NK-92 (cell line): ENCODE data around the gene TGM2.

Experiments used
- DNase-seq: peaks from one replicate; lab custom pipeline; 2025; ENCODE audit not compliant: unreplicated experiment; lab: John Stamatoyannopoulos, UW

The TGM2 gene

DNA sequence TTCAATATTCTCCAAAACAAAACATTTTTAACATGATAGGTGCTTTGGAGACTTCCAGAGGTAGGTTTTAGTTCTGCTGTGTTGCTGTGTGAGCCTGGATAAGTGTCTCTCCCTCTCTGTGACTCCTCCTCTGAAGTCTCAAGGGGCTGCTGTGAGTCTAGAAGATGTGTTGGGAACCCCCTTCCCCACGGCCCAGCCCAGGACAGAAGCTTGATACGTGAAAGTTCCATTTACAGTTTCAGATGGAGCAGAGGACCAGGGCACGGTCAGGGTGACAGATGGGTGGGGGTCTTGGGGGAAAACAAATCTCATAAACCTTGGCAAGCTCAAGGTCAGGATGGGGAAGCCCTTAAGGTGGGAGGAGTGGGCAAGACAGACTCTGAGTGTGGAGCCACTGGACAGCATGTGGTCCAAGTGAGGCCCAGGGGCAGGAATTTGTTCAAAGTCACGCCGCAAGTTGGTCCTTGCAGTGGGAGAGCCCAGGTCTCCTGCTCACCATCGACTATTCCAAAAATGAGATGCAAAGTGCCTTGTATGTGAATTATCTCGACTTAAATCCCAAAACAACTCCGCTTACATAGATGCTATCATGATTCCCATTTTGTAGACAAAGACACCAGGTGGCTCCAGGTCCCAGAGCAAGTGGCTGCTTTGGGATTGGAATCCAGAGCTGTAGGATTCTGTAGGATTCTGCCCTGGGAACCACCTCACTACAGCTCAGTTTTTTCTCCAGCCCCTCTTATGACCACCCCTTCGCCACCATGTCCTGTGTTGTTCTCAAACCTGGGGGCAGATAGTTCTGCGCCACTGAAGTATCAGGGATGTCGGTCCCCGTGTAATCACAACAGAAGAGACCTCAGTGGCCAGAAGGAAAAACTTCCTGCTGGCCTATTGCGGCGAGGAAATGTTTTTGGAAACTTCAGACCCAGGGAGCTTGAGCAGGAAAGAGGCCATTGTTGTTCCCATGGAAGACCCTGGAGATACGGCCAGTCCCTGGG lies 1.9 kb downstream of the TGM2 start:
- DNase-seq: no peak

- DNase-seq: no peak
These were observed 2.9 kb downstream of the TGM2 start for GRCh38 chr20:38162149-38162548.

- no peak for DNase-seq
These were observed 3.7 kb downstream of the TGM2 start for GRCh38 chr20:38161412-38161774.

GRCh38 chr20:38159957-38160756 lies 4.9 kb downstream of the TGM2 start:
- no peak for DNase-seq

DNA sequence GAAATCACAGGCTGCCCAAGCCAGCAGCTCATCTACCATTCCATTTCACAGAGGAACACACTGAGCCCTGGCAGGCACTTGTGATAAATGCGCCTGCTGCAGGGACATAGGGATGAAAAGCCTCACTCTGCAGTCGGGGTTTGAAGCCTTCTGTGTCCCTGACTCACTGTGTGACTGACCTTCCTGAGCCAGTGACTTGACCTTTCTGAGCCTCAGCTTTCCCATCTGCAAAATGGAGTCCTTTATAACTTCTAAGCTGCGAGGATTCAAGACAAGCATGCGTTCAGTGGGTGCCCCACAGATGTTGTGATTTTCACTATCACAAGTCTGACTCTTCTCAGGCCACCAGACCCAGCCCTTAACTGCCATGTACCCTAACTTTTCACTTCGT lies 5.5 kb downstream of the TGM2 start:
- no peak for DNase-seq

- DNase-seq: no peak
These were observed 6.2 kb downstream of the TGM2 start for GRCh38 chr20:38158701-38159351.

GRCh38 chr20:38157635-38158495 lies 7.2 kb downstream of the TGM2 start:
- no peak for DNase-seq

- no peak for DNase-seq
These were observed 8.0 kb downstream of the TGM2 start for GRCh38 chr20:38156888-38157634.

DNA sequence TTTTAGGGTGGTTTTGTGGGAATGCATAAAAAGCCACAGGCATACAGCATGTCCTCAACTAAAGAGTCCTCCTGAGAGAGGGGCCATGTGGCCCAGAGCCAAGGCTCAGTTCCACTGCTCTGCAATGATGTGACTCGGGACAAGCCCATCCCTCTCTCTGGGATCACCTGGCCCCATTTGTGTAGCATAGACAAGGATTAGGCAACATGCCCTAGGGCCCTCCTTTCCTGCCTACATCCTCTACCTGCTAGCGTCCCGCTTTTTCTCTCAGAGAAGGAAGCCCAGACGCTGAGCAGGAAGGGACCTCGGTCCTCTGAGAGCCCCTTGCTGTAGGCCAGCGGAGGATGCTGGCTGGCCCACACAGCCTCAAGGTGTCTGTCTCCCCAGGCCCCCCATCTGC lies 8.8 kb downstream of the TGM2 start:
- DNase-seq: no peak

- DNase-seq: no peak
These were observed 9.3 kb downstream of the TGM2 start for GRCh38 chr20:38155811-38156210.

DNA sequence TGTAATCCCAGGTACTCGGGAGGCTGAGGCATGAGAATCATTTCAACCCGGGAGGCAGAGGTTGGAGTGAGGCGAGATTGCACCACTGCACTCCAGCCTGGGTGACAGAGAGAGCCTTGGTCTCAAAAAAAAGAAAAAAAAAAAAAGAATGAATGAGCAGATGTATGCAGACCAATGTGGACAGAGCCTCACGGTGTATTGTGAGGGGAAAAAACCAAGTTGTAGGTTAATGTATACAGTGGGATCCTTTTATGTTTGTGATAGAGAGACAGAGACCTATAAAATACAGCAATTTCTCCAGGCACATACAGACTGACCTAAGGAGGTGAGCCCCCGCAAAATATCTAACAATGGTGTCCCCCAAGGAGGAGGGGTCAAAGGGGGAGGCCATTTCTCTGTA lies 11.7 kb downstream of the TGM2 start:
- DNase-seq: no peak

DNA sequence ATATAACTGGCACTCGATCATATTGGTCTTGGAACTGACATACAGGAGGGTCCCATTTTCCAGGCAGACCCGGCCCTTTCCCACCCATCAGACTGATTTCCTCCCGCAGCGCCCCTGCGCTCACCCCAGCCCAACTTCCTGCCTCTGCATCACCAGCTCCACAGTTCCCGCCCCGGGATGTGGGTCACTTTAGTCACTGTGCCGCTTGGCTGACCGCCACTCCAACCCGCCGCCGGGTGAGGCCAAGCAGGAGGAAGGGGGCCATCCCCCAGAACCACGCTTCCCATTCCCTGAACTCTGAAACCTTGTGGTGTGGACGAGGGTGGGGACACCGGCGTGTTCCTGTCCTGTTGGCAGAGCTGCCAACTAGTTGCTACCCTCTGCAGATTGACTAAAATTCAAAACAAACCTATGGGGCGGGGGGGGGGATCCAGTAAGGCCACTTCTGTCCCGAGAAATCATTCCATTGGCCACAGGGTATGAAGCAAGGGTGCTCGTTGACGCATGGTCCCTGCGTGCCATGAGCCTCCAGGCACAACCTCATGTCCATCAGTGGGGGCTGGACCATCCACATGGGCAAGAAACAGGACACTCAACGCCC lies 12.3 kb downstream of the TGM2 start:
- DNase-seq: no peak

DNA sequence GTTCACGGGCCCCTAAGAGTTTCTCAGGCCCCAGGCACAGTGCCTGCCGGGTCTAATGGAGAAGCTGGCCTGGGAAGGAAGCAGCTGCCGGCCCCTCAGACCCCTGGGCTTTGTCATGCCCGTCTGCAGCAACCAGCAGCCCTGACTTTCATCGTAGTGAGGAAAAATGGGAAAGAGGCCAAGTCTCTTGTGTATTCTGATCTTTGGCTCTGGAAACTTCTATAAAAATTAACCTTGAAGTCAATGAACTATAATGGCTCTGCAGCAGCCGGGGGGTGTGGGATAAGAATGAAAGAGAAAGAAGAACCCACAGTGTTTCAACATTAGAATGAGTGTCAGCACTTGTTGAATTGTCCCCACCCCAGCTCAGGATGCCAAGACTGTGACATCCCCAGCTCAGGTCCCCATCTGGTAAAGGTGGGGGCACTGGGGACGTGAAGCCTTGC lies 12.9 kb downstream of the TGM2 start:
- DNase-seq: no peak

DNA sequence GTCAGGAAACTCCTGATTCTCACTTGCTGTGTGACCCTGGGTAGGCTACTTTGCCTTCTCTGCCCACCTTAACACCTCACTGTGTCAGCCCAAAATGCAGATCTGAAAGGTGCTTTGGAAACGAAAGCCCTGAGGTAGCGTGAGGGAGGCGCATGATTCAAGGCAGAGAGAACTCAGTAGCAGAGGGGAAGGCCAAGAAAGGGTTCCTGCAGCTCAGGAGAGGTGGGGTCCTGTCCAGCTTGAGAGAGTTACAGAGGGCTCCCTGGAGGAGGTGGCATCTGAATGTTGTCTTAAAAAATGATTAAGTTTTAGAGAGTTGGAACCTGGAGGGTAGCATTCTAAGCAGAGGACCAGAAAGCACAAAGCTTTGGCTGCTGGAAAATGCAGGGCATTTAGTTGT lies 13.6 kb downstream of the TGM2 start:
- no peak for DNase-seq

- no peak for DNase-seq
These were observed 14.5 kb downstream of the TGM2 start for GRCh38 chr20:38150335-38151170.

DNA sequence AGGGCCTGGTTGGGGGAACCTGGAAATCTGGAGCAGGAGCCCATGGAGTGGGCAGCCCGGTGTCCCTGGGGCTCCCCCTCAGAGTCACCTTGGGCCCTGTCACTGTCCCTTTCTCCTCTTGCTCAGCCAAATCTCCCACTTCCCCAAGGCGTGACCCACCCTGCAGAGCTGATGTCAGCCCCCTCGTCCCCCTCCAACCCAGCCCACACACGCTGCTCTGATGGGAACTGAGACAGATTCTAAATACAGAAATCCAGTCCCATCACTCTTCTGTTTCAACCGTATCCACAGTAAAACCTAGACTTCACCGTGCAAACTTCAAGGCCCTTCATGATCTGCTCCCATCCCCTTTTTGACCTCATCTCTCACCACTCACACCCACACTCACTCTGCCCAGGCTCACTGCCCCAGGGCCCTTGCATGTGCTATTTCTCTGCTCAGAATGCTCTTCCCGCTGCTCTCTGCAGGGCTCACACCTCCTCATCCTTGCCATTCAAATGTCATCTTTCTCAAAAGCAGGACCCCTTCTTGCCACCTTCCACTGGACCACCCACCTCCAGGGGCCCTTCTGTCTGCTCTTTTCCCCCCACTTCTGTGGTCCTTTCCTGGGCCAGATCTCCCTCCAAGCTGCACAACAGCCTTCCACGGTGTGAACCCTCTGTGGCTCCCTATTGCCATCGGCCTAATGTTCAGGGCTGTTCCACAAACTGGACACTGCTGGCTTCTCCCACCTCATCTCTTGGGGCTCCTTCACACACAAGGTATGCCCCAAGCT lies 16.6 kb downstream of the TGM2 start:
- DNase-seq: no peak

- no peak for DNase-seq
These were observed 17.3 kb downstream of the TGM2 start for GRCh38 chr20:38147751-38148150.

DNA sequence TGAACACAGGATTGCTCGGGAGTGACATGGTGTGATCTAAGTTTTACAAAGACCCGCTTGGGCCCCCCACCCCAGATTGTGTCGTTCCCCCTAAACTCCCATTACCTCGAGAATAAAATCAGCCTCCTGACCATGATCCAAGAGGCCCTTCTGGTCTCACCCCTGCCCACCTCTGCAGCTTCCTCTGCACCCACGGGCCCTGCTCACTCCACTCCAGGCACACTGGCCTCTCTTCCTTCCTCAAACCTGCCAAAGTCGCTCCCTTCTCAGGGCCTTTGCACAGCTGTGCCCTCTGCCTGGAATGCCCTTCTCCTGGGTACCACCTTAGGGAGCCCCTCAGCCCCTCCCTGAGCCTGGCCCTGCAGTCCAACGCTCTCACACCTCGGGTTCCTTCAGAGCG lies 17.9 kb downstream of the TGM2 start:
- no peak for DNase-seq
